ENCODE data around the gene MESD. TPM values are rescaled to one million over a fixed set of nuclear protein-coding genes. Genes with fewer than 3 reads are reported as not detected.

MESD gene
- total RNA-seq, 1 experiment from 2014 or later = 21.9 TPM

GRCh38 chr15:80984856-80985255 lies 4.8 kb downstream of the MESD start:
- Histone ChIP-seq H3K4me3 (no peak overlapping the region), H3K9me3 (ENCODE audit: insufficient read depth, low read depth) (no peaks in the 10 kb centered on the region), H2AFZ (no peak overlapping the region), H3F3A (ENCODE audit: insufficient read depth, low read depth) (peaks cover 3% of the 10 kb centered on the region; the same call in 1 of the 2 replicates), H3K27ac (no peak overlapping the region), H3K4me1 (replicated peaks; ENCODE audit: insufficient read depth) (peaks cover 14% of the 10 kb centered on the region), H3K9me2 (ENCODE audit: insufficient read depth) (no peaks in the 10 kb centered on the region), H3K27me3 (ENCODE audit: insufficient read depth, low read depth) (no peaks in the 10 kb centered on the region), H4K20me1 (ENCODE audit: insufficient read depth) (peaks cover 5% of the 10 kb centered on the region; the same call in 1 of the 2 replicates), H3K79me2 (ENCODE audit: low read depth) (peaks cover 70% of the 10 kb centered on the region), H3K4me2 (no peak overlapping the region), H3K36me3 (ENCODE audit: low read depth) (peaks cover 16% of the 10 kb centered on the region; the same call in 1 of the 2 replicates)
- intact Hi-C loops (cut with micrococcal nuclease; ENCODE audit: unreplicated experiment) = no loop called here
- CTCF ChIA-PET = no interaction called here
- BruUV-seq (replicated peaks) = no TSS peak
- POLR2A ChIA-PET (ENCODE audit: unreplicated experiment) = no interaction called here
- TF ChIP-seq EZH2 (IDR thresholded peaks at IDR 0.05; ENCODE audit: low read depth) = no peak
- TF ChIP-seq CTCF (conservative IDR thresholded peaks at IDR 0.05) = no peak
- no peak for DNase-seq

GRCh38 chr15:80982839-80983238 lies 6.8 kb downstream of the MESD start:
- ChIA-PET CTCF (no interaction called here), POLR2A (ENCODE audit: unreplicated experiment) (no interaction called here)
- intact Hi-C loops (cut with micrococcal nuclease; ENCODE audit: unreplicated experiment) = no loop called here
- Histone ChIP-seq H3K27ac (no peak overlapping the region), H3K9me2 (ENCODE audit: insufficient read depth) (no peaks in the 10 kb centered on the region), H3K4me2 (no peak overlapping the region), H3K79me2 (ENCODE audit: low read depth) (peaks cover 56% of the 10 kb centered on the region), H3K9me3 (ENCODE audit: insufficient read depth, low read depth) (no peaks in the 10 kb centered on the region), H3K4me3 (no peak overlapping the region), H3K4me1 (replicated peaks; ENCODE audit: insufficient read depth) (peaks cover 19% of the 10 kb centered on the region), H4K20me1 (ENCODE audit: insufficient read depth) (peaks cover 5% of the 10 kb centered on the region; the same call in 1 of the 2 replicates), H2AFZ (no peak overlapping the region), H3F3A (ENCODE audit: insufficient read depth, low read depth) (peaks cover 12% of the 10 kb centered on the region; the same call in 1 of the 2 replicates), H3K36me3 (ENCODE audit: low read depth) (peaks cover 32% of the 10 kb centered on the region), H3K27me3 (ENCODE audit: insufficient read depth, low read depth) (no peaks in the 10 kb centered on the region)
- no peak for DNase-seq
- TF ChIP-seq EZH2 (IDR thresholded peaks at IDR 0.05; ENCODE audit: low read depth) (no peak), CTCF (conservative IDR thresholded peaks at IDR 0.05) (no peak)
- BruUV-seq (replicated peaks) = no TSS peak

- Histone ChIP-seq H3K9me3 (ENCODE audit: insufficient read depth, low read depth) (no peaks in the 10 kb centered on the region), H2AFZ (no peak overlapping the region), H3K4me3 (no peak overlapping the region), H3F3A (ENCODE audit: insufficient read depth, low read depth) (peaks cover 12% of the 10 kb centered on the region; the same call in 1 of the 2 replicates), H3K27ac (no peak overlapping the region), H3K36me3 (ENCODE audit: low read depth) (peaks cover 32% of the 10 kb centered on the region), H3K27me3 (ENCODE audit: insufficient read depth, low read depth) (no peaks in the 10 kb centered on the region), H4K20me1 (ENCODE audit: insufficient read depth) (peaks cover 5% of the 10 kb centered on the region; the same call in 1 of the 2 replicates), H3K79me2 (ENCODE audit: low read depth) (peaks cover 54% of the 10 kb centered on the region), H3K4me2 (no peak overlapping the region), H3K9me2 (ENCODE audit: insufficient read depth) (no peaks in the 10 kb centered on the region), H3K4me1 (replicated peaks; ENCODE audit: insufficient read depth) (peaks cover 16% of the 10 kb centered on the region; the same call in 1 of the 2 replicates)
- no TSS peak for BruUV-seq (replicated peaks)
- DNase-seq = no peak
- CTCF ChIA-PET = no interaction called here
- intact Hi-C loops (cut with micrococcal nuclease; ENCODE audit: unreplicated experiment) = no loop called here
- POLR2A ChIA-PET (ENCODE audit: unreplicated experiment) = no interaction called here
- TF ChIP-seq EZH2 (IDR thresholded peaks at IDR 0.05; ENCODE audit: low read depth) (no peak), CTCF (conservative IDR thresholded peaks at IDR 0.05) (0 out of 2 replicates have a peak, but pooled peaks have one; percentile 24)
Observed at GRCh38 chr15:80982205-80982604, 7.4 kb downstream of the MESD start.

All from PC-9 (cell line).